ENCODE results near the gene FTO. TPM values are rescaled to one million over a fixed set of nuclear protein-coding genes. Genes with fewer than 3 reads are reported as not detected.

Gene FTO
- total RNA-seq, 4 donors from 2014 or later, result 62.0 to 90.1 (median 75.1) TPM

GRCh38 chr16:53866520-53866919 is 162.6 kb downstream of the FTO start:
- TF ChIP-seq POLR2A (IDR thresholded peaks at IDR 0.05) (no peak), CTCF (IDR thresholded peaks at IDR 0.05 in 4 of 5, conservative IDR thresholded peaks at IDR 0.05 in 1 of 5) (no peak)
- in situ Hi-C loops (cut with MboI; ENCODE audit: low sequenced_read_pairs in 4 of 4), result no loop called here
- no peaks in the 10 kb centered on the region for H3K9me3 ChIP-seq
- ATAC-seq (no peak), DNase-seq (no peak)
- intact Hi-C loops (cut with DNase I; ENCODE audit: low total_unique reads), result loop anchor here (5.0 kb wide), 1 partner anchor 159 kb away; no protein-coding TSS in a partner anchor
- peaks cover 7 to 19% of the 10 kb centered on the region in 2 donors for H3K4me1 ChIP-seq
- no peak overlapping the region for H3K27ac ChIP-seq
- no peaks in the 10 kb centered on the region for H3K27me3 ChIP-seq
- H3K36me3 ChIP-seq, result no peaks in the 10 kb centered on the region
- no peak overlapping the region for H3K4me3 ChIP-seq

- Histone ChIP-seq H3K9me3 (no peaks in the 10 kb centered on the region), H3K36me3 (no peaks in the 10 kb centered on the region), H3K27ac (no peak overlapping the region), H3K4me1 (peaks cover 0 to 4% of the 10 kb centered on the region in 2 donors), H3K4me3 (no peak overlapping the region), H3K27me3 (no peaks in the 10 kb centered on the region)
- no peak for ATAC-seq
- no peak for DNase-seq
- in situ Hi-C loops (cut with MboI; ENCODE audit: low sequenced_read_pairs in 4 of 4) (no loop called here), intact Hi-C loops (cut with DNase I; ENCODE audit: low total_unique reads) (no loop called here)
- TF ChIP-seq POLR2A (IDR thresholded peaks at IDR 0.05), result no peak
- no peak for TF ChIP-seq CTCF (IDR thresholded peaks at IDR 0.05 in 4 of 5, conservative IDR thresholded peaks at IDR 0.05 in 1 of 5)
Measured at GRCh38 chr16:53870831-53871230, 166.9 kb downstream of the FTO start.

- no peaks in the 10 kb centered on the region for H3K36me3 ChIP-seq
- H3K4me1 ChIP-seq, result no peaks in the 10 kb centered on the region
- no peak for DNase-seq
- H3K27me3 ChIP-seq, result no peaks in the 10 kb centered on the region
- intact Hi-C loops (cut with DNase I; ENCODE audit: low total_unique reads) (no loop called here), in situ Hi-C loops (cut with MboI; ENCODE audit: low sequenced_read_pairs in 4 of 4) (no loop called here)
- no peak overlapping the region for H3K27ac ChIP-seq
- TF ChIP-seq POLR2A (IDR thresholded peaks at IDR 0.05) (no peak), CTCF (IDR thresholded peaks at IDR 0.05 in 4 of 5, conservative IDR thresholded peaks at IDR 0.05 in 1 of 5) (no peak)
- no peak for ATAC-seq
- H3K9me3 ChIP-seq, result no peaks in the 10 kb centered on the region
- no peak overlapping the region for H3K4me3 ChIP-seq
Measured at GRCh38 chr16:53872248-53873221, 168.6 kb downstream of the FTO start.

GRCh38 chr16:53876811-53877210 is 172.9 kb downstream of the FTO start:
- Histone ChIP-seq H3K4me1 (peaks cover 0 to 6% of the 10 kb centered on the region in 2 donors), H3K9me3 (no peaks in the 10 kb centered on the region), H3K36me3 (peaks cover 0 to 11% of the 10 kb centered on the region in 2 donors), H3K27ac (no peak overlapping the region), H3K27me3 (no peaks in the 10 kb centered on the region), H3K4me3 (no peak overlapping the region)
- TF ChIP-seq POLR2A (IDR thresholded peaks at IDR 0.05), result no peak
- no peak for TF ChIP-seq CTCF (IDR thresholded peaks at IDR 0.05 in 4 of 5, conservative IDR thresholded peaks at IDR 0.05 in 1 of 5)
- intact Hi-C loops (cut with DNase I; ENCODE audit: low total_unique reads), result no loop called here
- no peak for DNase-seq
- in situ Hi-C loops (cut with MboI; ENCODE audit: low sequenced_read_pairs in 4 of 4), result no loop called here
- no peak for ATAC-seq

Measured in gastrocnemius medialis (tissue), 4 donors.